Stromal cell of bone marrow (primary cell): Measurements from ENCODE around the gene SMIM31.
A peak's percentile ranks its signal among the peaks of the same experiment; 100 is the strongest.

Source experiments
- DNase-seq: peaks from one replicate; pipeline ENCODE4 v3.0.0-alpha.2; 2012; ENCODE audit warnings: low read depth

The SMIM31 gene

GRCh38 chr4:164789047-164789446 lies 35.1 kb downstream of the SMIM31 start:
- no peak for DNase-seq

- DNase-seq, result no peak
Measured at GRCh38 chr4:164790249-164790648, 36.3 kb downstream of the SMIM31 start.

- DNase-seq, result no peak
Measured at GRCh38 chr4:164799410-164799809, 45.5 kb downstream of the SMIM31 start.

GRCh38 chr4:164800786-164801185 lies 46.9 kb downstream of the SMIM31 start:
- DNase-seq, result no peak

GRCh38 chr4:164802301-164802901 lies 48.5 kb downstream of the SMIM31 start:
- no peak for DNase-seq

GRCh38 chr4:164803702-164804101 lies 49.8 kb downstream of the SMIM31 start:
- DNase-seq, result peak; percentile 61

- peak; percentile 18 for DNase-seq
Measured at GRCh38 chr4:164807611-164808010, 53.7 kb downstream of the SMIM31 start.

GRCh38 chr4:164813554-164813953 lies 59.6 kb downstream of the SMIM31 start:
- DNase-seq, result no peak

GRCh38 chr4:164815711-164816110 lies 61.8 kb downstream of the SMIM31 start:
- DNase-seq, result no peak

GRCh38 chr4:164819366-164819765 lies 65.4 kb downstream of the SMIM31 start:
- no peak for DNase-seq

- no peak for DNase-seq
Measured at GRCh38 chr4:164821711-164822110, 67.8 kb downstream of the SMIM31 start.

- DNase-seq, result no peak
Measured at GRCh38 chr4:164824581-164824980, 70.7 kb downstream of the SMIM31 start.

- no peak for DNase-seq
Measured at GRCh38 chr4:164828955-164829354, 75.0 kb downstream of the SMIM31 start.

GRCh38 chr4:164846566-164846965 lies 92.6 kb downstream of the SMIM31 start:
- DNase-seq, result no peak

- no peak for DNase-seq
Measured at GRCh38 chr4:164847016-164847415, 93.1 kb downstream of the SMIM31 start.

- DNase-seq, result no peak
Measured at GRCh38 chr4:164847967-164848649, 94.2 kb downstream of the SMIM31 start.
